NK-92 (cell line): ENCODE measurements around the gene FRG2B.
"Not testable (repeated sequence)": the region's sequence is repeated elsewhere in the genome, so short reads cannot be mapped to it uniquely, and the experiment has no call there.

Source experiments
- DNase-seq: peaks from one replicate; lab custom pipeline; 2025; ENCODE audit not compliant: unreplicated experiment; lab: John Stamatoyannopoulos, UW

Gene FRG2B

DNA sequence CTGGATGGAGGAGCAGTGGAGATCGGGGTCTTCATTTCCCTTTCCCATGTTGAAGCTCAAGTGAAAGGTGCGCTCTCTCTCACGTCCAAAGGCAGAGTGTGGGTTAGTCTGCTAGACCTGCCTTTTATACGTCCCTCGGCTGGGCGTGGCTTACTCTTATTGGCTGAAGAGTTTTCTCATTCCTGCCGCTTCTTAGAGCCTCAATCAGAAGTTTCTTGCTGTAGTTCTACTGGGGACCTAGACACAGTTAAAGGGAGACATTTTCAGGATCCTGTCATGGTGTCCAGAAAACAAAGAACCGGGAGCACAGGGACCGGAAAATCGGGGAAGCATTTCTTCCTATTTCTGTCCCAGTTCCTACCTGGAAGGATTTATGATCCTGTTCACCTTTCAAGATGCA is at the start of gene FRG2B:
TSS of gene FRG2B (minus strand) at position 101 of the 400 bp plus-strand sequence. CDS start at position 48, 53 bp downstream.
- not testable (repeated sequence) for DNase-seq

DNA sequence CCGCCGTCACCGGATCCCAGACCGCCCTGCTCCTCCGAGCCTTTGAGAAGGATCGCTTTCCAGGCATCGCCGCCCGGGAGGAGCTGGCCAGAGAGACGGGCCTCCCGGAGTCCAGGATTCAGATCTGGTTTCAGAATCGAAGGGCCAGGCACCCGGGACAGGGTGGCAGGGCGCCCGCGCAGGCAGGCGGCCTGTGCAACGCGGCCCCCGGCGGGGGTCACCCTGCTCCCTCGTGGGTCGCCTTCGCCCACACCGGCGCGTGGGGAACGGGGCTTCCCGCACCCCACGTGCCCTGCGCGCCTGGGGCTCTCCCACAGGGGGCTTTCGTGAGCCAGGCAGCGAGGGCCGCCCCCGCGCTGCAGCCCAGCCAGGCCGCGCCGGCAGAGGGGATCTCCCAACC is 40.9 kb upstream of the FRG2B start:
- DNase-seq, result not testable (repeated sequence)

DNA sequence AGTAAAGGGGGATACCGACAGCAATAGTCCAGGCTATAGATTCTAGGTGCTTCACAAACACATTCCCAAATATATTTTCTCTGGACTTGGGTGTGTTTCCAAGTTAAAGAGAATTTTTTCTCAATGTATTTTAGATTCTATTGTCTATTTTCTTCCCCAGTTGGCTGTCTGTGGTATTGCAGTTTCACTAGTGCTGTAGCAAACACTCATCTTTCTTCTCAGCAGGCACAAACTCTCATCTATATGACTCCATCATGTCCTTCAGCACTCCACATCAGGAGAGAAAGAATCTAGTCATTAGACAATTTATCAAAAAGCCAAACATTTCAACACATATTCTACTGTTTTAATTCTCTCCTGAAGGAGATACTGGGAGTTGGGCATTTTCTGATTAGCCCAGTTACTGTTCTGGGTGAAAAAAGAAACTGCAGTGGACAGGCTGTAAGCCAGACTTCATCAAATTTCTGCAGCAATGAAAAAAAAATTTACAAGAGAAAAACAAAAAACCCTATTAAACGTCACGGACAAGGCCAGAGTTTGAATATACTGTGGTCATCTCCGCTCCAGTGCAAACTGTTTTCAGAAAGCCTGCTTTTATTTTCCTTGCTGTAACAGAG is 37.1 kb upstream of the FRG2B start:
- DNase-seq, result not testable (repeated sequence)

DNA sequence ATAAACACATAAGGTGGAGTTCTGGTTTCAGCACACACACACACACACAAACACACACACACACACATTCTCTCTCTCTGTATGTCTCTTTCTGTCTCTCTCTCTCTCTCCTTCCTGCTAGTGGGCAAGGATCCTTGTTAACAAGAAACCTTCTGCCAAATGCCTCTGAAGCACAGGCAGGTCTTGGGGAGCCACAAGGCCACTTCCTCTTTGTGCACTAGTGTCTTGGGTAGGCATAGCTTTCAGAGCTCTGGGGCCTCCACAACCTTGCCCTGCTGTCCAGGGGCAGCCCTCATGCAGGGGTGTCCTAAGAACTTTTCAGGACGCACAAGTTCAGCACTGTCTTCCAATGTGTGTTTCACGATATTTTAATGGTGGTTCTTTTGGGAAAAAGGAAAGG is 34.5 kb upstream of the FRG2B start:
- DNase-seq, result not testable (repeated sequence)

DNA sequence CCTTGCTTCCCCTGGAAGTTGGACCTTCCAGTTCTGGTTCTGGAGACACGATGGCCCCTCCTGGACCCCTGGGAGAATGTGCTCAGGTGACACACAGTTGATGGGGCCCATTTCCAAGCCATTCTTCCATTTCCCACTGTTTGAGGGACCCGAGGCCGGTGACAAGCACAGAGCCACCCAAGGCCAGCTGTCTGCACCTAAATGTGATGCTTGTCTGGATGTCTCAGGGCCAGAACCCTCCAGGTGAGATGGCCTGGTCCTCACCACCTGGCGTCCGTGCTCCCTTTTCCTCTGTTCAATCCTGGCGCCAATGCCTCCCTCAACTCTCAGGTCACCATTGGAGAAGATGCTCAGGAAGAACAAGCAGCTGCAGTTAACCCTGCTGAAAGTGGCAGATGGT is 33.9 kb upstream of the FRG2B start:
- DNase-seq, result not testable (repeated sequence)

DNA sequence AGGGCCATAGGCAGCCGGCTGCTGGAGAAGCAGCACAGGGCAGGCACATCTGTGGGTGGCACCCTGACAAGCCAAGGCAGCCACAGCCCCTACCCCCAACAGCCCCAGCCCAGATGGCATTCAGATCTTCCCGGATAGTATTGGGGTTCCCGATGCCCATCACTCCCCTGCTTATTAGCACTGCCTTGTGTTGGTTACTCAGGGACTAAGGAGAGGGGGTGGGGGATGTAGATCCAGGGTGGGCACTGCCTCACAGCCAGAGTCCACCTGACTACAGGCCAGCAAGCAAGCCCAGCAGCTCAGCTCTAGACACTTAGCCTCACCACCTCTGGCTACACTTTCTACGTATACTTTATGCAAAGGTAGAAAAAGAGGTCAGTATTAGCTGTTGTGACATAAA is 30.7 kb upstream of the FRG2B start:
- DNase-seq, result not testable (repeated sequence)

DNA sequence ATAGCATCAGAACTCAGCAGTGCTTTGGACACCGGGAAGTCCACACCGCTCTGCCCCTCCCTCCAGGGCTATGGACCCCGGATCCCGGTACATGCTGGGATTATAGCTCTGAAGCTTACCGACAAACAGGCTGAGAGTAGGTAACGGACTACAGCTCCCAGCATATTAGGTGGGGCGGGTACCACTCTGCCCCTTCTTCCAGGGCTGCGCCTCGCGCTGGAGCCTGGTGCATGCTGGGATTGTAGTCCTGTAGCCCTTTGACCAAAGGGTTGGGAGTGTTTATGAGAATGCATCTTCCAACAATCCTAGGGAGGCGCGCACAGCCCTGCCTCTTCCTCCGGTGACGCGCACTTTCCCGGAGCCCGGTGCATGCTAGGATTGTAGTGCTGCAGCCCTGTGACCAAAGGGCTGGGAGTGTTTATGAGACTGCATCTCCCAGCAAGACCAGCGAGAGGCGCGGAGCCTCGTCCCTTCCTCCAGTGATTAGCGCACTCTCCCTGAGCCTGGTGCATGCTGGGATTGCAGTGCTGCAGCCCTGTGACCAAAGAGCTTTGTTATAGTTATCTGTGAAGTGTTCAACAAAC is 22.4 kb upstream of the FRG2B start:
- not testable (repeated sequence) for DNase-seq

DNA sequence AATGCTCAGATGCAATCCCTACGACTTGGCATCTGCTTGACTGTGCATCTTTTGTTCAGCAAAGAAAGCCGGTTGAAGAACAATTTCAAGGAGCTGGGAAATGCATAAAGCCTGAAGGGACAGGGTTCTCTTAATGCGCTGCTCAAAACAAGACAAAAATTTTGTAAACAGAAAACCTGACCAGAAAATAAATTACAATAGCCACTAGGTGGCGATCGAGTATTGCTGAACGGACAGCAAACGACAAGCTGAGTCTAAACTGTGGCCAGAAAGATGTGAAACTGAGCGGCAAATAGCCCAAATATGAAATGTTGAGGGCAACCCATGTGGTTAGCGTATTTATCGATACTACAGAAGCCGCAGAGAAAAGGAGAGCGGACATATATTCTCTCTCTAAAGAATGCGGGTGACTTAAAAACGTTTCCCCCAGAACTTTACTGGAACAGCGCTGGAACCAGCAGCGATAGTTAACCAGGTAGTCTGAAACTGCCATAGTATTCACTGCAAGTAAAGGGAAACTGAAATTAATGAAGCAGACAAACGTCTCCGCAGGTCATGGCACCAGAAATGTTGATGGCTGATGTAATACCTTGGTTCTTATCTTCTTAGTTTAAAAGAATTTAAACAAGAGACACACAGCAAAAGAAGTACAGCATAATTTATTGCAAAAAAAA is 20.6 kb upstream of the FRG2B start:
- not testable (repeated sequence) for DNase-seq

DNA sequence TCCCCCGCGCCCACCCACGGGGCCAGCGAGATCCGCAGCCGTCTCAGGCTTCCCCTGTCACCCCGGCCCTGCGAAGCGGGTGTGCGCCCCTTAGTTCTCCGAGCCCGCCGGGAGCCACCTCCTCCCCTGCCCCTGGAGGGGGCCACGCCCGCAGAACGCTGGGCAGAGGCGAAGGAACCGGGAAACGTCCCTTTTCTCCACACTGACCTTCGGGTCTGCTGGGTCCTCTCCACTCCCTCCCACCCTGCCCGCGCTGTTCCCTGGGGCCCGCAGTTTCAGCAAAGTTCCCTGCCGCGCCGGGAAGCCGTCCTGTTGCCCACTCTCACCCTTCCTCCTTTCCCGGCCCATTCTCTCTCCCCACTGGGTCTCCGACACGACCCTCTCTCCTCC is 11.2 kb upstream of the FRG2B start:
- DNase-seq, result not testable (repeated sequence)

DNA sequence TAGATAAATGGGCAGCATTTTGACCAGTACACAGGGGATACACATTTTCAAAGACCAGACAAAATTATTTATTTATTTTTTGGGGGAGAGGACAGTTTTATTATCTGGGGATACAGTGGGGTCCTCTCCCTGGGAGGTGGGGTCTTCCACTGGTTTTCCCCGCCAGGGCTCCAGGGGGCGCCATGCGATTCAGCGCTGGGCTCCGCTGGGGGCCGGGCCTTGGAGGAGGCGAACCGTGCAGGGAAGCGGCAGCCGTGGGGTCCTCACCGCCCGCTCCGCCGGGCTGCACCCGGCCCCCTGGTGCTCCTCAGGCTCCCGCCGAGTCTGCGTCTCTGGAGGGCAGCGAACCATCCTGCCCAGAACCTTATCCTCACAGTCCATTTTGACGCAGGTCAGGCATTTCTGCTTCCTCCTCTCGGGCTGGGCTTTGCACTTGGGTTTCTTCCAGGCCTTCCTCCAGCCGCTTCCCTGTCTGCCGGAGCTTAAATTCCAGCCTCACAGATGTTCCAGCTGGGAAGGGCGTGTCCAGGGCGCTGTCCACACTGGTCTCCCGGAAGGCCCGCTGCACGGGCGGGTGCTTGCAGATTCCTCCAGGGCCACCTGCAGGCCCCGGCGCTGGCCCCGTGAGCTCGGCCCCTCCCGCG is 10.7 kb upstream of the FRG2B start:
- not testable (repeated sequence) for DNase-seq

DNA sequence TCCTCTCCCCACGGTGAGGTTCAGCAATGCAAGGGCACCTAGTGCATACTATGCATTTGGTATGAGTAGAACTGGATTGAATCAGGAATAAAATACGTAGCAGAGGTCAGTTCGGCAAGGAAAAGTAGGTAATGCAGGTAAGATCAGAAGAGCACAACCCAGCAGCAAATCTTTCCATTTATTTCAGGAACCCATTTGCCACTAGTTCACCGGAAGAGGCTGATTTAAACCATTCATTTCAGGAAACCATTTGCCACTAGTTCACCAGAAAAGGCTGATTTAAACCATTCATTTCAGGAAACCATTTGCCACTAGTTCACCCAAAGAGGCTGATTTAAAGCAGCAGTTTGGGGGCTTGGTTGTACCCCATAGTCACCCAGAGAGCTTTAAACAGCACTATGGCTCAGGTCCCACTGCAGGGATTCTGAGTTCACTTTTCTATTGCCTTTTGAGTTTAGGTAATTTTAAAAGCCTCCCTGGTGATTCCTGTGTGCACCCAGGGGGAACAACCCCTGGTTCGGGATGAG is 4.2 kb upstream of the FRG2B start:
- DNase-seq, result not testable (repeated sequence)

DNA sequence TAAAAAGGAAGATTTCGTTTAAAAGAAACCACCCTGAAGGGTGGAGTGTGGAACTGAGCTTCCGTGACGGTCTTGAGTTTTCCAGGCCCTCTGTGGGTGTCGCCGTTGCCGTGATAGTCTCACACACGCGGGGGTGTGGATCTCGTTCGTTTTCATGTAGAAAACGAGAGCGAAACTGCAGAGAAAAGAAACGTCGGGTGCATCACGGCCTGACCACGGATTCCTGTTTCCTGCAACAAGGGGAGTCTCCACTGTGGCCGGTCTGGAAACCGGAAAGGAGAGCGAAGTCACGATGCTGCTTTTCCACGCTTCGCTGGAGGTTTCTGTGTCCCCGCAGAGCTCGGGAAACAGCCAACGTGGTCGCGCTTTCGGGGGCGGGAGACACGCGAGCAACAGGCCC is 4.1 kb downstream of the FRG2B start:
- DNase-seq, result not testable (repeated sequence)

DNA sequence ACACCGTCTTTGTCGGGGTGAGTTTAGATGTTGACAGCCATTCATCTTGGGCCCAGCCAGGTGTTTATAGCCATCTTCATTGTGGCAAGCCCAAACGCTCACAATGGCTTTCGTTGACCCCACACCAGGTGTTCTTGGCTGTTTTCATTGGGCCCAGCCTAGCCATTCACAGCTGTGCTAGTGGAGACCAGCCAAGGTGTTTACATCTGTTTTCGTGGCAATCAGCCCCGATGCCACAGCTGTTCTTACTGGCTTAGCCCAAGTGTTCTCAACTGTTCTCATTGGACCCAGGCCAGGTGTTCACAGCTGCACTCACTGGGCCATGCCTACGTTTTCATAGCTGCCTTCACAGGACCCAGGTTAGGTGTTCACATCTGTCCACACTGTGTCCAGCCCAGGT is 7.7 kb downstream of the FRG2B start:
- DNase-seq, result no peak

DNA sequence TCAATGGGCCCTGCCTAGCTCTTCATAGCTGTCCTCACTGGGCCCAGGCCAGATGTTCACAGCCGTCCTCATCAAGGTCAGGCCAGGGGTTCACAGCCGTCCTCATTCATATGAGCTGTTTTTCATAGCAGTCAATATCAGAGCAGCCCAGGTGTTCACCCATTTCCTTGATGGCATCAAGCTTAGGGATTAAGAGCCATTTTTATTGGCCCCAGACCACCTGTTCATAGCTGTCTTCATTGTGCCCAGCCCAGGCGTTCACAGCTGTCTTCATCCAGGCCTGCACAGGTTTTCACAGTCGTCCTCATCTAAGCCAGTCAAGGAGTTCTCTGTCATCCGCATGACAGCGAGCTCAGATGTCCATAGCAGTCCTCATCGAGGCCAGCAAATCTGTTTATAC is 9.4 kb downstream of the FRG2B start:
- DNase-seq, result no peak

DNA sequence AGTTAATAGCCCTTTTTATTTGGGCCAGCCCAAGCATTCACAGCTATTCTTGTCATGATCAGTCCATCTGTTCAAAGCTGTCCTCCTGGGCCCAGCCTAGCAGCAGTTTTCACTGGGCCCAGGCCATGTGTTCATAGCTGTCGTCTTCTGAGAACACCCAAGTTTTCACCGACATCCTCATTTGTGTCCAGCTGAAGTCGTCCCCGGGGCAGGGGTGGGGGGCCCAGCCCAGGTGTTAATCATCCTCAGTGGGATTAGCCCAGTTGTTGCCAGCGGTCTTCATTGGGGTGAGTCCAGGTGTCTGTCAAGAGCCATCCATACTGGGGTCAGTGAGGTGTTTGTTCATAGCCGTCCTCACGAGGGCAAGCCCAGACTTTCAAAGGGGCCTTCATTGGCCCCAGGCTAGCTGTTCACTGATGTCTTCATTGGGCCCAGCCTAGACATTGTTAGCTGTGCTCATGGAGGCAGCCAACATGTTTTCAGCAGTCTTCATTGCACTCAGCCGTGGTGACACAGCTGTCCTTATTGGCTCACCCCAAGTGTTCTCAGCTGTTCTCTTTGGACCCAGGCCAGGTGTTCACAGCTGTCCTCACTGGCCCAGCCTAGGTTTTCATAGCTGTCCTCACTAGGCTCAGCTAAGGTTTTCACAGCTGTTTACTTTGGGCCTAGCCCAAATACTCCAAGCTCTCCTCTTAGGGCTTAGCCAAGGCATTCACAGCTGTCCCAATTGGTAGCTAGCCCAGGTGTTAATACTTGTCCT is 10.0 kb downstream of the FRG2B start:
- DNase-seq, result no peak

DNA sequence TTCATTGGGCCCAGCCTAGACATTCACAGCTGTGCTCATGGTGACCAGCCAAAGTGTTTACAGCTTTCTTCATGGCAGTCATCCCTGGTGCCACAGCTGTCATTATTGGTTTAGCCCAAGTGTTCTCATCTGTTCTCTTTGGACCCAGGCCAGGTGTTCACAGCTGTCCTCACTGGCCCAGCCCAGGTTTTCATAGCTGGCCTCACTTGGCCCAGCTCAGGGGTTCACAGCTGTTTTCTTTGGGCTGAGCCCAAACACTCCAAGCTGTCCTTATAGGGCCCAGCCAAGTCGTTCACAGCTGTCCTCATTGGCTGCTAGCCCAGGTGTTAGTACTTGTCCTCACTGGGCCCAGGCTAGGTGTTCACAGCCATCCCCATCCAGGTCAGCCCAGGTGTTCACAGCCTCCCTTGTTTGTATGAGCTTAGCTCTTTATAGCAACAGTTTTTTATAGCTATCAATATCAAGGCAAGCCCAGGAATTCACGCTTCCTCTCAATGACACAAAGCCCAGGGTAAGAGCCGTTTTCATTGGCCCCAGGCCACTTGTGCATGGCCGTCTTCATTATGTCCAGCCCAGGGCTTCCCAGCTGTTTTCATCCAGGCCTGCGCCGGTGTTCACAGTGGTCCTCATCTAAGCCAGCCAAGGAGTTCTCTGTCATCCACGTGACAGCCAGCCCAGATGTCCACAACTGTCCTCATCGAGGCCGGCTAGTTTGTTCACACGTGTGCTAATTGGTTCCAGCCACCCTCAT is 11.6 kb downstream of the FRG2B start:
- no peak for DNase-seq

DNA sequence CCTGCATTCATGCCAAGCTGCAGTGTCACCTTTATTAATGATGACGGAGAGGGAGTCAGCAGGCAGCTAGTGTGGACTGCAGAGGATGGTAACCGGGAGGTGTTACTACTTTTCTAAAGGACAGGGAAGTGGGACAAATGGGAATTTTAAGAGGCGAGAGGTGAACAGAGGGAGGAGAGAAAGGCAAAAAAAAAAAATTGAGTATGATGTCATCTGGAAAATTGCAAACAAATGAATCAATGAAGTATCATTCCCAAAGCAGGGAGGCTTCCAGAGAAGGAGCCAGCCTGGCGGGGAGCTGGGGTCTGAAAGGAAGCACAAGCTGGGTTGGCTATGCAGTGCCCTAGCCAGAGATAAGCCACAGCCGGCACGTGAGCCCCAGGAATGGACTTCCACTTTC is 12.9 kb downstream of the FRG2B start:
- DNase-seq, result no peak

DNA sequence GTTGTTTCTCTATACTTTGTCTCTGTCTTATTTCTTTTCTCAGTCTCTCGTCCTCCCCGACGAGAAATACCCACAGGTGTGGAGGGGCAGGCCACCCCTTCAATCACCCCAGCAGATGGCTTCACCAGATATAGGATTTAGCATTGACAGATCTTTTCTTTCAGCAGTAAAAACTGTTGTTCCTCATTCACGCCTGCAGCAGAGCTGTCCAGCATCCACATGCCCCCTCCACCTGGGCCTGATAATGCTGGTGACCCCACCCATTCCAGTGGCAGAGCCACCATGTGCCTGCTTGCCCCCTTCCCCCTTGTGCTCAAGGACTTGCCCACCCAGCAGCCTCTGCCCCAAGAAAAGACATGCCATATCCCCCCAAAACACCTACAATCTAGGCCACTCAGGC is 15.5 kb downstream of the FRG2B start:
- no peak for DNase-seq

DNA sequence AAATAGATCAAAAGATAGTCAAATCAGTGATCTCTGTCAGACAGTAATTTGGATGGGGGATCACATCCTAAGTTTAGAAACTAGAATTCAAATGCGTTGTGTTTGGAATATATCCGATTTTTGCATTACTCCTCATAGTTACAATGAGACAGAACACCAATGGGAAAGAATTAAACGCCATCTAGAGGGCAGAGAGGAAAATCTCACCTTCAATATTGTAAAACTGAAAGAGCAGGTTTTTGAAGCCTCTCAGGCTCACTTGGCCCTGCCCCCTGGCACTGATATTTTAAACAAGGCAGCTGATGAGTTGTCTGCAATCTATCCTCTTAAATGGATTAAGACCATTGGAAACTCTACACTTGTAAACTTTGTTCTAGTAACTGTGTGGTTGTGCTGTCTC is 17.7 kb downstream of the FRG2B start:
- DNase-seq, result no peak

DNA sequence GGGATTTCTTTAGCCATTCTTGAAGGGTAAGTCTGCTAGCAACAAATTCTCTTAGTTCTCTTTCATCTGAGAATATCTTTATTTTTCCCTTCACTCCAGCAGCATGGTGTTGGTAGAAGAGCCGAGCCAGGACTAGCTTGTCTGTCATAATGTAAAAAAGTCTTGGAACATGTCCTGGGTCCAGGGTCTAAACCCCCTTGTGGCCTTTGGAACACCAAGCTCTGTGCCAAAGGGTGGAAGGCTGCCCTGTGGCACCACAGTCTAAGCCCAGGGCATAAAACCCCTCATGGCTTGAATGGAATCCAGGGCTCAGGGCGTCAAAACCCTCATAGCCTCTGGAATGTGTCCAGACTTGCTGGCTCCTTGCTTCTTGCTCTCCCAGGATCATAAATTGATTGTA is 23.2 kb downstream of the FRG2B start:
- not testable (repeated sequence) for DNase-seq
